Activated naive CD8-positive, alpha-beta T cell treated with anti-CD3 and anti-CD28 coated beads, Interleukin-2, amount 50 U/mL, for 24 hours (primary cell): ENCODE data around the gene F10.

Experiments
- ATAC-seq: fragments of 150-1000 bp; cut with Tn5 transposase; one replicate; pipeline ENCODE4 v1.10.0; 2021
- DNase-seq: peaks from one replicate; pipeline ENCODE4 v3.0.0; 2021
- H3K27ac Mint-ChIP-seq: one replicate; pipeline ENCODE4 v1.8.0; 2021; ENCODE audit warnings: mild to moderate bottlenecking, mixed read lengths
- H3K27me3 Mint-ChIP-seq: one replicate; pipeline ENCODE4 v1.8.0; 2021; ENCODE audit warnings: mixed read lengths
- H3K36me3 Mint-ChIP-seq: one replicate; pipeline ENCODE4 v1.8.0; 2021; ENCODE audit warnings: low read depth, mixed read lengths
- H3K4me1 Mint-ChIP-seq: one replicate; pipeline ENCODE4 v1.8.0; 2021; ENCODE audit warnings: mixed read lengths
- H3K4me3 Mint-ChIP-seq: one replicate; pipeline ENCODE4 v1.8.0; 2021; ENCODE audit warnings: mild to moderate bottlenecking, moderate library complexity, mixed read lengths
- H3K9me3 Mint-ChIP-seq: one replicate; pipeline ENCODE4 v1.8.0; 2021; ENCODE audit warnings: mixed read lengths

Gene F10

GRCh38 chr13:113164492-113164891 is 41.9 kb downstream of the F10 start:
- no peak overlapping the region for H3K27ac Mint-ChIP-seq
- H3K36me3 Mint-ChIP-seq = peaks cover 21% of the 10 kb centered on the region
- no peak for DNase-seq
- H3K4me3 Mint-ChIP-seq = no peak overlapping the region
- ATAC-seq = no peak
- H3K27me3 Mint-ChIP-seq = peaks cover 4% of the 10 kb centered on the region
- H3K4me1 Mint-ChIP-seq = peaks cover 27% of the 10 kb centered on the region
- H3K9me3 Mint-ChIP-seq = no peaks in the 10 kb centered on the region

GRCh38 chr13:113166266-113166665 is 43.7 kb downstream of the F10 start:
- peak; percentile 90 for ATAC-seq
- Mint-ChIP-seq H3K27me3 (peaks cover 4% of the 10 kb centered on the region), H3K36me3 (peaks cover 29% of the 10 kb centered on the region), H3K9me3 (no peaks in the 10 kb centered on the region), H3K4me1 (peaks cover 23% of the 10 kb centered on the region), H3K4me3 (no peak overlapping the region), H3K27ac (no peak overlapping the region)
- peak; percentile 42 for DNase-seq

GRCh38 chr13:113166681-113167080 is 44.1 kb downstream of the F10 start:
- no peak overlapping the region for H3K4me3 Mint-ChIP-seq
- peaks cover 22% of the 10 kb centered on the region for H3K4me1 Mint-ChIP-seq
- peaks cover 29% of the 10 kb centered on the region for H3K36me3 Mint-ChIP-seq
- peaks cover 4% of the 10 kb centered on the region for H3K27me3 Mint-ChIP-seq
- ATAC-seq = no peak
- DNase-seq = no peak
- H3K27ac Mint-ChIP-seq = no peak overlapping the region
- no peaks in the 10 kb centered on the region for H3K9me3 Mint-ChIP-seq

- H3K27me3 Mint-ChIP-seq = peaks cover 4% of the 10 kb centered on the region
- H3K4me3 Mint-ChIP-seq = no peak overlapping the region
- H3K27ac Mint-ChIP-seq = no peak overlapping the region
- DNase-seq (no peak), ATAC-seq (no peak)
- no peaks in the 10 kb centered on the region for H3K9me3 Mint-ChIP-seq
- H3K4me1 Mint-ChIP-seq = peaks cover 22% of the 10 kb centered on the region
- peaks cover 29% of the 10 kb centered on the region for H3K36me3 Mint-ChIP-seq
These were observed 44.6 kb downstream of the F10 start for GRCh38 chr13:113167155-113167554.

GRCh38 chr13:113167575-113167974 is 45.0 kb downstream of the F10 start:
- Mint-ChIP-seq H3K4me1 (peaks cover 22% of the 10 kb centered on the region), H3K9me3 (no peaks in the 10 kb centered on the region), H3K27ac (no peak overlapping the region), H3K36me3 (peaks cover 29% of the 10 kb centered on the region), H3K4me3 (no peak overlapping the region), H3K27me3 (peaks cover 4% of the 10 kb centered on the region)
- ATAC-seq (no peak), DNase-seq (no peak)

- Mint-ChIP-seq H3K4me3 (no peak overlapping the region), H3K9me3 (no peaks in the 10 kb centered on the region), H3K4me1 (peaks cover 19% of the 10 kb centered on the region), H3K27ac (no peak overlapping the region), H3K27me3 (peaks cover 4% of the 10 kb centered on the region), H3K36me3 (peaks cover 29% of the 10 kb centered on the region)
- DNase-seq (no peak), ATAC-seq (no peak)
These were observed 45.6 kb downstream of the F10 start for GRCh38 chr13:113168211-113168610.

GRCh38 chr13:113169277-113170272 is 47.0 kb downstream of the F10 start:
- ATAC-seq (no peak), DNase-seq (no peak)
- Mint-ChIP-seq H3K36me3 (peaks cover 33% of the 10 kb centered on the region), H3K4me1 (peaks cover 14% of the 10 kb centered on the region), H3K27ac (no peak overlapping the region), H3K4me3 (no peak overlapping the region), H3K9me3 (no peaks in the 10 kb centered on the region), H3K27me3 (no peaks in the 10 kb centered on the region)

GRCh38 chr13:113170511-113170910 is 47.9 kb downstream of the F10 start:
- no peak for DNase-seq
- Mint-ChIP-seq H3K4me1 (peaks cover 14% of the 10 kb centered on the region), H3K27me3 (no peaks in the 10 kb centered on the region), H3K9me3 (no peaks in the 10 kb centered on the region), H3K4me3 (no peak overlapping the region), H3K36me3 (peaks cover 40% of the 10 kb centered on the region), H3K27ac (peak overlapping the region; percentile 32)
- no peak for ATAC-seq

- ATAC-seq (no peak), DNase-seq (no peak)
- Mint-ChIP-seq H3K9me3 (no peaks in the 10 kb centered on the region), H3K27me3 (no peaks in the 10 kb centered on the region), H3K4me1 (peaks cover 11% of the 10 kb centered on the region), H3K36me3 (peaks cover 46% of the 10 kb centered on the region), H3K4me3 (no peak overlapping the region), H3K27ac (no peak overlapping the region)
These were observed 48.9 kb downstream of the F10 start for GRCh38 chr13:113171250-113172125.

- no peak for DNase-seq
- Mint-ChIP-seq H3K27me3 (no peaks in the 10 kb centered on the region), H3K4me3 (no peak overlapping the region), H3K36me3 (peaks cover 42% of the 10 kb centered on the region), H3K9me3 (no peaks in the 10 kb centered on the region), H3K27ac (no peak overlapping the region), H3K4me1 (peaks cover 9% of the 10 kb centered on the region)
- no peak for ATAC-seq
These were observed 49.9 kb downstream of the F10 start for GRCh38 chr13:113172419-113172926.

- peak; percentile 70 for ATAC-seq
- Mint-ChIP-seq H3K9me3 (no peaks in the 10 kb centered on the region), H3K4me1 (peaks cover 10% of the 10 kb centered on the region), H3K27ac (peak overlapping the region; percentile 68), H3K36me3 (peaks cover 47% of the 10 kb centered on the region), H3K27me3 (no peaks in the 10 kb centered on the region), H3K4me3 (no peak overlapping the region)
- peak; percentile 44 for DNase-seq
These were observed 53.7 kb downstream of the F10 start for GRCh38 chr13:113176280-113176679.

- Mint-ChIP-seq H3K9me3 (no peaks in the 10 kb centered on the region), H3K4me3 (no peak overlapping the region), H3K27ac (no peak overlapping the region), H3K36me3 (peaks cover 52% of the 10 kb centered on the region), H3K27me3 (no peaks in the 10 kb centered on the region), H3K4me1 (peaks cover 10% of the 10 kb centered on the region)
- ATAC-seq = no peak
- DNase-seq = no peak
These were observed 54.2 kb downstream of the F10 start for GRCh38 chr13:113176822-113177221.

GRCh38 chr13:113178070-113178895 is 55.7 kb downstream of the F10 start:
- DNase-seq (no peak), ATAC-seq (no peak)
- no peak overlapping the region for H3K27ac Mint-ChIP-seq
- peaks cover 10% of the 10 kb centered on the region for H3K4me1 Mint-ChIP-seq
- H3K27me3 Mint-ChIP-seq = no peaks in the 10 kb centered on the region
- H3K9me3 Mint-ChIP-seq = no peaks in the 10 kb centered on the region
- no peak overlapping the region for H3K4me3 Mint-ChIP-seq
- H3K36me3 Mint-ChIP-seq = peaks cover 61% of the 10 kb centered on the region

- no peaks in the 10 kb centered on the region for H3K27me3 Mint-ChIP-seq
- H3K4me3 Mint-ChIP-seq = no peak overlapping the region
- DNase-seq (no peak), ATAC-seq (no peak)
- peaks cover 67% of the 10 kb centered on the region for H3K36me3 Mint-ChIP-seq
- no peaks in the 10 kb centered on the region for H3K9me3 Mint-ChIP-seq
- H3K27ac Mint-ChIP-seq = no peak overlapping the region
- H3K4me1 Mint-ChIP-seq = peaks cover 12% of the 10 kb centered on the region
These were observed 56.2 kb downstream of the F10 start for GRCh38 chr13:113178896-113179167.
